ENCODE results near the gene TBC1D1.
"Not testable (repeated sequence)": the region's sequence is repeated elsewhere in the genome, so short reads cannot be mapped to it uniquely, and the experiment has no call there.

The TBC1D1 gene

GRCh38 chr4:38017609-38018008, 126.7 kb downstream of the TBC1D1 start:
- H3K4me3 ChIP-seq (ENCODE audit: low read depth, low read length) = no peak overlapping the region
- DNase-seq (ENCODE audit: low read depth) = no peak
- no peak for TF ChIP-seq CTCF (IDR thresholded peaks at IDR 0.05; ENCODE audit: insufficient read depth, low read depth, low read length, missing control alignments)

GRCh38 chr4:38020386-38020785, 129.5 kb downstream of the TBC1D1 start:
- no peak for DNase-seq (ENCODE audit: low read depth)
- no peak overlapping the region for H3K4me3 ChIP-seq (ENCODE audit: low read depth, low read length)
- no peak for TF ChIP-seq CTCF (IDR thresholded peaks at IDR 0.05; ENCODE audit: insufficient read depth, low read depth, low read length, missing control alignments)

GRCh38 chr4:38020961-38021360, 130.1 kb downstream of the TBC1D1 start:
- H3K4me3 ChIP-seq (ENCODE audit: low read depth, low read length); DNase-seq (ENCODE audit: low read depth): not testable (repeated sequence)

GRCh38 chr4:38021751-38022150, 130.9 kb downstream of the TBC1D1 start:
- no peak for TF ChIP-seq CTCF (IDR thresholded peaks at IDR 0.05; ENCODE audit: insufficient read depth, low read depth, low read length, missing control alignments)
- no peak for DNase-seq (ENCODE audit: low read depth)
- no peak overlapping the region for H3K4me3 ChIP-seq (ENCODE audit: low read depth, low read length)

GRCh38 chr4:38023347-38024205, 132.7 kb downstream of the TBC1D1 start:
- no peak for DNase-seq (ENCODE audit: low read depth)
- TF ChIP-seq CTCF (IDR thresholded peaks at IDR 0.05; ENCODE audit: insufficient read depth, low read depth, low read length, missing control alignments) = no peak

GRCh38 chr4:38024206-38024509, 133.3 kb downstream of the TBC1D1 start:
- H3K4me3 ChIP-seq (ENCODE audit: low read depth, low read length) = no peak overlapping the region
- no peak for DNase-seq (ENCODE audit: low read depth)
- TF ChIP-seq CTCF (IDR thresholded peaks at IDR 0.05; ENCODE audit: insufficient read depth, low read depth, low read length, missing control alignments) = no peak

More at GRCh38 chr4:38023347-38024205, 132.7 kb downstream of the TBC1D1 start:
- no peak overlapping the region for H3K4me3 ChIP-seq (ENCODE audit: low read depth, low read length)

GRCh38 chr4:38025665-38026064, 134.8 kb downstream of the TBC1D1 start:
- H3K4me3 ChIP-seq (ENCODE audit: low read depth, low read length) = no peak overlapping the region
- TF ChIP-seq CTCF (IDR thresholded peaks at IDR 0.05; ENCODE audit: insufficient read depth, low read depth, low read length, missing control alignments) = no peak
- DNase-seq (ENCODE audit: low read depth) = no peak

Data from GM12865 (cell line).